ENCODE data around the gene CFAP410.

GRCh38 chr21:44335266-44336059, 3.7 kb downstream of the CFAP410 start:
- no peak for TF ChIP-seq CTCF (conservative IDR thresholded peaks at IDR 0.05; ENCODE audit: low read depth, low read length)
- TF ChIP-seq RFX5 (IDR thresholded peaks at IDR 0.05; ENCODE audit: low read depth, low read length), result no peak
- no peak for TF ChIP-seq POLR2A (IDR thresholded peaks at IDR 0.05; ENCODE audit: low read depth, low read length)
